Endodermal cell (in vitro differentiated cells): ENCODE measurements around the gene C2CD3. TPM values are rescaled to one million over a fixed set of nuclear protein-coding genes. Genes with fewer than 3 reads are reported as not detected.

ENCODE experiments used
- DNase-seq: peaks from one replicate; pipeline ENCODE4 v3.0.0-alpha.2; 2017
- H3K27ac ChIP-seq: 2 replicates; pipeline ENCODE4 v1.5.1; 2013; ENCODE audit warnings: mild to moderate bottlenecking, low read depth, low read length, moderate library complexity
- H3K27me3 ChIP-seq: 2 replicates; pipeline ENCODE4 v1.6.1; 2013; ENCODE audit warnings: mild to moderate bottlenecking, low read length, moderate library complexity; ENCODE audit not compliant: insufficient read depth, control insufficient read depth, poor library complexity, severe bottlenecking
- H3K36me3 ChIP-seq: 2 replicates; pipeline ENCODE4 v1.7.0; 2013; ENCODE audit warnings: mild to moderate bottlenecking, low read length, moderate library complexity; ENCODE audit not compliant: control insufficient read depth, insufficient read depth
- H3K4me1 ChIP-seq: one replicate; pipeline ENCODE4 v1.7.0; 2013; ENCODE audit warnings: low read length; ENCODE audit not compliant: control insufficient read depth, insufficient read depth
- H3K4me3 ChIP-seq: 2 replicates; pipeline ENCODE4 v1.5.1; 2013; ENCODE audit warnings: mild to moderate bottlenecking, low read length, moderate library complexity
- H3K9ac ChIP-seq: 2 replicates; pipeline ENCODE4 v1.6.1; 2013; ENCODE audit warnings: mild to moderate bottlenecking, low read length, moderate library complexity; ENCODE audit not compliant: poor library complexity, severe bottlenecking; ENCODE audit errors: extremely low read depth
- H3K9me3 ChIP-seq: 2 replicates; pipeline ENCODE4 v1.6.1; 2013; ENCODE audit warnings: mild to moderate bottlenecking, low read length, moderate library complexity; ENCODE audit not compliant: control insufficient read depth
- H3K27ac Mint-ChIP-seq: 2 replicates; pipeline ENCODE4 v1.8.0; 2020; ENCODE audit warnings: mixed read lengths
- H3K27me3 Mint-ChIP-seq: 2 replicates; pipeline ENCODE4 v1.8.0; 2021; ENCODE audit warnings: mild to moderate bottlenecking, mixed read lengths; ENCODE audit not compliant: insufficient read depth
- H3K36me3 Mint-ChIP-seq: 2 replicates; pipeline ENCODE4 v1.8.0; 2020; ENCODE audit warnings: low read depth, mixed read lengths
- H3K4me1 Mint-ChIP-seq: 2 replicates; pipeline ENCODE4 v1.8.0; 2020; ENCODE audit warnings: mixed read lengths
- H3K4me3 Mint-ChIP-seq: 2 replicates; pipeline ENCODE4 v1.8.0; 2020; ENCODE audit warnings: mild to moderate bottlenecking, moderate library complexity, mixed read lengths
- H3K9me3 Mint-ChIP-seq: 2 replicates; pipeline ENCODE4 v1.8.0; 2020; ENCODE audit warnings: mild to moderate bottlenecking, mixed read lengths
- CTCF ChIP-seq: fragments of 200-600 bp; sonication (generic); conservative IDR thresholded peaks from 2 replicates; pipeline ENCODE4 v1.5.0; 2021; ENCODE audit warnings: antibody characterized with exemption, mild to moderate bottlenecking
- WGBS, 2 experiments: methylation state at CpG; one replicate each; pipeline versions ENCODE4 v1.1.5 to v1.1.7; 2013; ENCODE audit warnings: missing lambda C conversion rate in 2 of 2, mixed read lengths in 1 of 2; ENCODE audit not compliant: insufficient coverage in 1 of 2, insufficient read length in 1 of 2; 5-methylcytosine and 5-hydroxymethylcytosine counted together
- total RNA-seq, 2 donors: library from RNA; stranded (reverse); fragmentation: NEBNext Ultra II Directional in 1 of 2; extraction: Animal tissue kit (Norgen Biotek cat#: 25700) in 1 of 2; gene quantifications; 2 replicates in 1 of 2; 3 replicates in 1 of 2; pipeline ENCODE4 v1.2.1, GENCODE V29; 2021

C2CD3 gene
- total RNA-seq, 2 donors from 2014 or later, result 31.0 to 34.2 TPM

DNA sequence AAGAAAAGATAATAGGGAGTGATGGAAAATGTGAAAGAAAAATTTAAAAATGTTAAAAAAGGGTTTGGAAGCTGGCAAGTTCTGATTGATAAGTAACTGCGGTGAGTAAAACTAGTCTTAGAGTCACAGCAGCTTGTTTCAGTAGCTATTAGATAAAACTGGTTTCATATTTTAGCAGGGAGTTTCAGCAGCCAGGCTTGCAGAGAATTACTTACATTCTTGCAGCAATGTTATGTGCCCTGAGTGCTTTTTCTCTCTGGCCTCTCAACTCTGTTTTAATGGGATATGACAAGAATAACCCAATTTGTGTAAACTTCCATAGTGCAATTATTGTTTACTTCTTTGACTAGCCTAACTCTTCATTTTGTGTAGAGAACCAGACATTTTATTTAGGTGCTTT, 33.9 kb upstream of the C2CD3 start:
- Mint-ChIP-seq H3K9me3 (no peaks in the 10 kb centered on the region), H3K27me3 (no peaks in the 10 kb centered on the region), H3K36me3 (peaks cover 19% of the 10 kb centered on the region), H3K4me1 (peaks cover 6% of the 10 kb centered on the region), H3K27ac (no peak overlapping the region), H3K4me3 (no peak overlapping the region)
- Histone ChIP-seq H3K4me1 (peaks cover 5% of the 10 kb centered on the region), H3K27me3 (no peaks in the 10 kb centered on the region), H3K36me3 (peaks cover 17% of the 10 kb centered on the region), H3K27ac (no peak overlapping the region), H3K9ac (no peak overlapping the region), H3K4me3 (no peak overlapping the region), H3K9me3 (no peaks in the 10 kb centered on the region)
- 100% methylated on average over 1 of the region's 1 CpG for WGBS, 2 experiments
- TF ChIP-seq CTCF, result no peak
- DNase-seq, result no peak

DNA sequence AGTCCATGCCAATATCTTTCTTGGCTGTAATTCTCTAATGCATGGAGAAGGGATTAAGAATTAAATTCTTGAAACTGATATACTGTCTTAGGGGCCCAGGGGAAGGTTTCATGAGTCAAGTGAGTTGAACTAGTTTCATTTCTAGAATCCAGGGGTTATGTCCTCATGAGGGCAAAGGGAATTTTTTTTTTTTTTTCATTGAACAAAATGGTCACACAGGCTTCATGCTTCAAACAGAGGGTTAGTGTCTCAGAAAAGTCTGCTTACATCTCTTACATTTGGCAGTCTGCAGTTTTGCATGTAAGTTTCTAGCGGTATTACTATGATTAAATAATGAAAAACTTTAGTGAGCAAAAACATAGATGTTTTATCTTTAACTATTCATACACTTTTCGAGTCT, 33.2 kb upstream of the C2CD3 start:
- Mint-ChIP-seq H3K36me3 (peaks cover 22% of the 10 kb centered on the region), H3K9me3 (no peaks in the 10 kb centered on the region), H3K27ac (no peak overlapping the region), H3K4me1 (peaks cover 6% of the 10 kb centered on the region), H3K27me3 (no peaks in the 10 kb centered on the region), H3K4me3 (no peak overlapping the region)
- 90% methylated on average over 1 of the region's 2 CpGs; no CpG with 5 or more reads in 1 of the 2 experiments for WGBS, 2 experiments
- H3K27me3 ChIP-seq, result no peaks in the 10 kb centered on the region
- H3K9ac ChIP-seq, result no peak overlapping the region
- no peaks in the 10 kb centered on the region for H3K9me3 ChIP-seq
- no peak overlapping the region for H3K27ac ChIP-seq
- H3K4me1 ChIP-seq, result peaks cover 5% of the 10 kb centered on the region
- DNase-seq, result no peak
- no peak for TF ChIP-seq CTCF
- H3K36me3 ChIP-seq, result peaks cover 12% of the 10 kb centered on the region
- no peak overlapping the region for H3K4me3 ChIP-seq

GRCh38 chr11:74196781-74197486, 26.1 kb upstream of the C2CD3 start:
- H3K9ac ChIP-seq, result no peak overlapping the region
- Mint-ChIP-seq H3K4me3 (no peak overlapping the region), H3K36me3 (peaks cover 16% of the 10 kb centered on the region), H3K27ac (no peak overlapping the region), H3K9me3 (peaks cover 7% of the 10 kb centered on the region), H3K4me1 (no peaks in the 10 kb centered on the region), H3K27me3 (no peaks in the 10 kb centered on the region)
- H3K27ac ChIP-seq, result no peak overlapping the region
- no peaks in the 10 kb centered on the region for H3K4me1 ChIP-seq
- H3K36me3 ChIP-seq, result no peaks in the 10 kb centered on the region
- H3K9me3 ChIP-seq, result peaks cover 12% of the 10 kb centered on the region
- DNase-seq, result no peak
- WGBS, 2 experiments, result 86 to 88% methylated on average over 1 of the region's 2 CpGs
- no peak overlapping the region for H3K4me3 ChIP-seq
- no peaks in the 10 kb centered on the region for H3K27me3 ChIP-seq
- TF ChIP-seq CTCF, result no peak
